Neural cell (in vitro differentiated cells): ENCODE results near the gene ACTL8.

Experiments used
- EZH2 ChIP-seq: fragments of 200-600, 300-800 bp; shearing (Covaris generic), sonication (generic); IDR thresholded peaks from 2 replicates; pipeline ENCODE4 v1.6.1; 2014; ENCODE audit warnings: antibody characterized with exemption, low read length, borderline replicate concordance, mild to moderate bottlenecking; ENCODE audit not compliant: insufficient read depth, poor library complexity, severe bottlenecking
- POLR2AphosphoS5 ChIP-seq: IDR thresholded peaks from 2 replicates; pipeline ENCODE4 v1.6.1; 2012
- SMC3 ChIP-seq: fragments of 450-650 bp; conservative IDR thresholded peaks from 2 replicates; pipeline ENCODE4 v1.6.1; 2014; ENCODE audit warnings: antibody characterized with exemption, mild to moderate bottlenecking, moderate library complexity; ENCODE audit not compliant: poor library complexity
- TF ChIP-seq, protein P1 (sequence below): fragments of 450-650 bp; IDR thresholded peaks from 2 replicates; pipeline ENCODE4 v1.5.1; 2014; ENCODE audit warnings: antibody characterized with exemption, mild to moderate bottlenecking, moderate library complexity; ENCODE audit not compliant: poor library complexity, severe bottlenecking

DNA sequence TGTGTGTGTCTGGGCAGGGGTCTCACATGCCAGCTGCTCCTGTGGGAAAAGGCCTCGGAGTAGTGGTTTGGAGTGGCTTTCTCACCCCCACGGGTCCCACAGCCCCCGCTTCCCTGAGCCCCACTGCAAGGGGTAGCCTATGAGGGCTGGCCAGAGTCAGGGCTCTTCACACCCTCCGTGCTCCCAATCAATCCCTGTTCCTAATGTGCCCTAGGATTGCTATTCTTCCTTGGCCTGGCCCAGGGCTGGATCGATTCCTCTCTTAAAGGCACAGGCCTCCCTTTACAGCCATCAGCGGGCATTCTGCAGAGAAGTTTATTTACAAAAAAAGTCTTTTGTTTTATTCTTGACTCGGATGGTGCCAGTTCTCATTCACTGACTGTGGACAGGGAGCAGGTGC, 19.3 kb upstream of the ACTL8 start:
- TF ChIP-seq, protein P1, sequence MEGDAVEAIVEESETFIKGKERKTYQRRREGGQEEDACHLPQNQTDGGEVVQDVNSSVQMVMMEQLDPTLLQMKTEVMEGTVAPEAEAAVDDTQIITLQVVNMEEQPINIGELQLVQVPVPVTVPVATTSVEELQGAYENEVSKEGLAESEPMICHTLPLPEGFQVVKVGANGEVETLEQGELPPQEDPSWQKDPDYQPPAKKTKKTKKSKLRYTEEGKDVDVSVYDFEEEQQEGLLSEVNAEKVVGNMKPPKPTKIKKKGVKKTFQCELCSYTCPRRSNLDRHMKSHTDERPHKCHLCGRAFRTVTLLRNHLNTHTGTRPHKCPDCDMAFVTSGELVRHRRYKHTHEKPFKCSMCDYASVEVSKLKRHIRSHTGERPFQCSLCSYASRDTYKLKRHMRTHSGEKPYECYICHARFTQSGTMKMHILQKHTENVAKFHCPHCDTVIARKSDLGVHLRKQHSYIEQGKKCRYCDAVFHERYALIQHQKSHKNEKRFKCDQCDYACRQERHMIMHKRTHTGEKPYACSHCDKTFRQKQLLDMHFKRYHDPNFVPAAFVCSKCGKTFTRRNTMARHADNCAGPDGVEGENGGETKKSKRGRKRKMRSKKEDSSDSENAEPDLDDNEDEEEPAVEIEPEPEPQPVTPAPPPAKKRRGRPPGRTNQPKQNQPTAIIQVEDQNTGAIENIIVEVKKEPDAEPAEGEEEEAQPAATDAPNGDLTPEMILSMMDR: no peak
- TF ChIP-seq EZH2: no peak
- TF ChIP-seq SMC3: no peak
- TF ChIP-seq POLR2AphosphoS5: no peak
